DOHH2 (cell line): ENCODE data around the gene PGM2.

Source experiments
- CTCF ChIP-seq: fragments of 200-600 bp; sonication (generic); IDR thresholded peaks from one replicate; pipeline ENCODE4 v1.5.1; 2014; ENCODE audit warnings: antibody characterized with exemption, mild to moderate bottlenecking, low read depth, low read length; ENCODE audit not compliant: poor library complexity, severe bottlenecking
- EZH2phosphoT487 ChIP-seq: fragments of 200-600 bp; sonication (generic); IDR thresholded peaks from 2 replicates; pipeline ENCODE4 v1.6.1; 2017; ENCODE audit warnings: borderline replicate concordance, mild to moderate bottlenecking, antibody characterized with exemption, low read length, moderate library complexity, mixed read lengths

GRCh38 chr4:37904824-37905223 lies 78.3 kb downstream of the PGM2 start:
- TF ChIP-seq CTCF (no peak), EZH2phosphoT487 (no peak)
